22Rv1 (cell line): ENCODE data around the gene ZNF506.
"Not testable (repeated sequence)": the region's sequence is repeated elsewhere in the genome, so short reads cannot be mapped to it uniquely, and the experiment has no call there.

Experiments used
- H3K27ac ChIP-seq: fragments of 450-650 bp; 2 replicates; pipeline ENCODE4 v1.5.1; 2017
- ZFX ChIP-seq: fragments of 450-650 bp; IDR thresholded peaks from 2 replicates; pipeline ENCODE4 v1.6.1; 2017; ENCODE audit warnings: antibody characterized with exemption, borderline replicate concordance
- TF ChIP-seq, protein P1 (sequence below): fragments of 450-650 bp; IDR thresholded peaks from 2 replicates; pipeline ENCODE4 v1.5.1; 2017; ENCODE audit warnings: mild to moderate bottlenecking

The ZNF506 gene

GRCh38 chr19:19746286-19747213, 75.0 kb downstream of the ZNF506 start:
- TF ChIP-seq ZFX, result no peak
- TF ChIP-seq, protein P1, sequence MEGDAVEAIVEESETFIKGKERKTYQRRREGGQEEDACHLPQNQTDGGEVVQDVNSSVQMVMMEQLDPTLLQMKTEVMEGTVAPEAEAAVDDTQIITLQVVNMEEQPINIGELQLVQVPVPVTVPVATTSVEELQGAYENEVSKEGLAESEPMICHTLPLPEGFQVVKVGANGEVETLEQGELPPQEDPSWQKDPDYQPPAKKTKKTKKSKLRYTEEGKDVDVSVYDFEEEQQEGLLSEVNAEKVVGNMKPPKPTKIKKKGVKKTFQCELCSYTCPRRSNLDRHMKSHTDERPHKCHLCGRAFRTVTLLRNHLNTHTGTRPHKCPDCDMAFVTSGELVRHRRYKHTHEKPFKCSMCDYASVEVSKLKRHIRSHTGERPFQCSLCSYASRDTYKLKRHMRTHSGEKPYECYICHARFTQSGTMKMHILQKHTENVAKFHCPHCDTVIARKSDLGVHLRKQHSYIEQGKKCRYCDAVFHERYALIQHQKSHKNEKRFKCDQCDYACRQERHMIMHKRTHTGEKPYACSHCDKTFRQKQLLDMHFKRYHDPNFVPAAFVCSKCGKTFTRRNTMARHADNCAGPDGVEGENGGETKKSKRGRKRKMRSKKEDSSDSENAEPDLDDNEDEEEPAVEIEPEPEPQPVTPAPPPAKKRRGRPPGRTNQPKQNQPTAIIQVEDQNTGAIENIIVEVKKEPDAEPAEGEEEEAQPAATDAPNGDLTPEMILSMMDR, result no peak
- no peak overlapping the region for H3K27ac ChIP-seq

- TF ChIP-seq, protein P1, result no peak
- no peak for TF ChIP-seq ZFX
- H3K27ac ChIP-seq, result no peak overlapping the region
These were observed 75.9 kb downstream of the ZNF506 start for GRCh38 chr19:19745496-19746285.

- H3K27ac ChIP-seq, result no peak overlapping the region
- TF ChIP-seq, protein P1, result no peak
- no peak for TF ChIP-seq ZFX
These were observed 76.9 kb downstream of the ZNF506 start for GRCh38 chr19:19744641-19745040.

GRCh38 chr19:19743921-19744320, 77.6 kb downstream of the ZNF506 start:
- not testable (repeated sequence) for H3K27ac ChIP-seq

GRCh38 chr19:19743176-19743575, 78.4 kb downstream of the ZNF506 start:
- H3K27ac ChIP-seq, result no peak overlapping the region
- no peak for TF ChIP-seq ZFX
- TF ChIP-seq, protein P1, result no peak

DNA sequence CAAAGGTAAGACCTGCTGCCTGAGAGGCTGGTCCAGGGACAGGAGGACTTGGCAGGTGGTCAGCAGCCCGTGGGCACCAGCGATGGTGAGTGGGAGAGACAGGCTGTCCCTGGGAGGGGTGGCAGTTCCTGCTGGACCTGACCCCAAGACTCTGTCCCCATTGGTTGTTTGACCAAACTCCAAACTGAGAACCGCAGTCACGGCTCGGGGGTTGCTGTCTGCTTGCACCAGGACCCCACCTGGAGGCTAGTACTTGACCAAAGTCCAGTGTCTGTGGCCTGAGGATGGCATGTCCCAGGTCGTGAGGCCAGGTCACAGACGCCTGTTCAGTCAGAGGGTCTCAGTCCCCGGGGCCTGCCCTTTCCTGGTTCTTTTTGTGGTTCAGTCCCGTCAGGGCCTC, 78.8 kb downstream of the ZNF506 start:
- TF ChIP-seq, protein P1, result no peak
- no peak for TF ChIP-seq ZFX

More for the DNA sequence above, 78.8 kb downstream of the ZNF506 start:
- H3K27ac ChIP-seq, result no peak overlapping the region
